HFFc6 (cell line): Measurements from ENCODE around the gene ELP6. TPM values are rescaled to one million over a fixed set of nuclear protein-coding genes. Genes with fewer than 3 reads are reported as not detected.

Experiments used
- DNase-seq: peaks from one replicate; pipeline ENCODE4 v3.0.0-alpha.2; 2018
- H3K27ac Mint-ChIP-seq: 2 replicates; pipeline ENCODE4 v1.8.0; 2020; ENCODE audit warnings: mild to moderate bottlenecking, mixed read lengths
- H3K27me3 Mint-ChIP-seq: 2 replicates; pipeline ENCODE4 v1.8.0; 2021; ENCODE audit warnings: mild to moderate bottlenecking, moderate library complexity, mixed read lengths; ENCODE audit not compliant: insufficient read depth
- H3K36me3 Mint-ChIP-seq: 2 replicates; pipeline ENCODE4 v1.8.0; 2021; ENCODE audit warnings: low read depth, mixed read lengths
- H3K4me1 Mint-ChIP-seq: 2 replicates; pipeline ENCODE4 v1.8.0; 2020; ENCODE audit warnings: low read depth, mixed read lengths
- H3K4me3 Mint-ChIP-seq: 2 replicates; pipeline ENCODE4 v1.8.0; 2020; ENCODE audit warnings: mild to moderate bottlenecking, moderate library complexity, mixed read lengths
- H3K9me3 Mint-ChIP-seq: 2 replicates; pipeline ENCODE4 v1.8.0; 2020; ENCODE audit warnings: mild to moderate bottlenecking, mixed read lengths
- total RNA-seq, 6 experiments: library from RNA; stranded (reverse); fragmentation: NEBNext Ultra II Directional; extraction: Animal tissue kit (Norgen Biotek cat#: 25700); gene quantifications; 2 replicates in 1 of 6; 3 replicates in 5 of 6; pipeline ENCODE4 v1.2.3, GENCODE V29; 2021
- TF ChIP-seq, protein P1 (sequence below): fragments of 200-600 bp; sonication (generic); IDR thresholded peaks from 2 replicates; pipeline ENCODE4 v1.5.0; 2021; ENCODE audit warnings: antibody characterized with exemption, mild to moderate bottlenecking

Gene ELP6
- total RNA-seq, 6 experiments from 2014 or later, result 30.4 to 36.2 (median 34.5) TPM

DNA sequence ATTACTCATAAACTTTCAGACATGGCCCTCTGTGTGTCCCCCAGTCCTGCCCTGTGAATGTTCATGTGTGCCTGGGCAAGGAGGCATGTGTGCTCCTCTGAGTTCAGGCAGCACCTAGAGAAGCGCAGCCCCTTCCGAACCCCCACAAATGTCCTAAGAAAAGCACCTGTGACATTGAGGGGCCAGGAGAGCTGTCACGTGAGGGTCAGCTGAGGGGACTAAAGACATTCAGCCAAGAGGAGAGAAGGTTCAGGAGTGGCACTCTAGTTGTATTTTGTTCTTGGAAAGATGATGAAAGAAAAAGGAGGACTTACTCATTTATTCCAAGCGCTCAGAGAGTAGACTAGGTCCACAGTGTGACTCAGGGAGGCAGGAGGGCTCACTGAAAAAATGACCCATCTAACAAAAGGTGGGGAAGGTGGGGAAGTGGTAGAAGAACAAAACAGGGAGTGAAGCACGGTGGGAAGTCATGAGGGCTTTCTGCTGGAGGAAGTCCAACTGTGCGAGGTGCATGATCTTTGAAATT is 28.1 kb upstream of the ELP6 start:
- no peaks in the 10 kb centered on the region for H3K36me3 Mint-ChIP-seq
- H3K4me3 Mint-ChIP-seq, result no peak overlapping the region
- TF ChIP-seq, protein P1, sequence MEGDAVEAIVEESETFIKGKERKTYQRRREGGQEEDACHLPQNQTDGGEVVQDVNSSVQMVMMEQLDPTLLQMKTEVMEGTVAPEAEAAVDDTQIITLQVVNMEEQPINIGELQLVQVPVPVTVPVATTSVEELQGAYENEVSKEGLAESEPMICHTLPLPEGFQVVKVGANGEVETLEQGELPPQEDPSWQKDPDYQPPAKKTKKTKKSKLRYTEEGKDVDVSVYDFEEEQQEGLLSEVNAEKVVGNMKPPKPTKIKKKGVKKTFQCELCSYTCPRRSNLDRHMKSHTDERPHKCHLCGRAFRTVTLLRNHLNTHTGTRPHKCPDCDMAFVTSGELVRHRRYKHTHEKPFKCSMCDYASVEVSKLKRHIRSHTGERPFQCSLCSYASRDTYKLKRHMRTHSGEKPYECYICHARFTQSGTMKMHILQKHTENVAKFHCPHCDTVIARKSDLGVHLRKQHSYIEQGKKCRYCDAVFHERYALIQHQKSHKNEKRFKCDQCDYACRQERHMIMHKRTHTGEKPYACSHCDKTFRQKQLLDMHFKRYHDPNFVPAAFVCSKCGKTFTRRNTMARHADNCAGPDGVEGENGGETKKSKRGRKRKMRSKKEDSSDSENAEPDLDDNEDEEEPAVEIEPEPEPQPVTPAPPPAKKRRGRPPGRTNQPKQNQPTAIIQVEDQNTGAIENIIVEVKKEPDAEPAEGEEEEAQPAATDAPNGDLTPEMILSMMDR, result no peak
- H3K9me3 Mint-ChIP-seq, result no peaks in the 10 kb centered on the region
- no peaks in the 10 kb centered on the region for H3K4me1 Mint-ChIP-seq
- H3K27me3 Mint-ChIP-seq, result peaks cover 6% of the 10 kb centered on the region
- DNase-seq, result no peak
- no peak overlapping the region for H3K27ac Mint-ChIP-seq

DNA sequence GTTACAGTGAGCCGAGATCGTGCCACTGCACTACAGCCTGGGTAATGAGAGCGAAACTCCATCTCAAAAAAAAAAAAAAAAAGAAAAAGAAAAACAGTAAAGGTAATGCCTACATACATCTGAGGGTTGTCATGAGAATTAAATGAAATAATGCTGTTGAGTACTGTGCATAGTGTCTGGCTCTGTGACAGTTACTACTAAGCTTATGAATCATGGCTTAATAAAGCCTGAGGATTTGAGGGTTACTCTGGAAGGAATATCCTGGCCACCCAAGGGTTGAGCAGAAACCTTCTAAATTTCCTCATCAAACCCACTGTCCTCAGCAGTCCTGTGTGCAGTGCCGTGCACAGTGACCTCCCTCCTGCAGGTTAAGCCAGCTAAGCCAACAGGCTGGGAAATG is 26.8 kb upstream of the ELP6 start:
- Mint-ChIP-seq H3K4me3 (no peak overlapping the region), H3K27me3 (peaks cover 14% of the 10 kb centered on the region), H3K9me3 (no peaks in the 10 kb centered on the region), H3K4me1 (no peaks in the 10 kb centered on the region), H3K27ac (no peak overlapping the region), H3K36me3 (no peaks in the 10 kb centered on the region)
- peak; percentile 14 for DNase-seq
- TF ChIP-seq, protein P1, result no peak

DNA sequence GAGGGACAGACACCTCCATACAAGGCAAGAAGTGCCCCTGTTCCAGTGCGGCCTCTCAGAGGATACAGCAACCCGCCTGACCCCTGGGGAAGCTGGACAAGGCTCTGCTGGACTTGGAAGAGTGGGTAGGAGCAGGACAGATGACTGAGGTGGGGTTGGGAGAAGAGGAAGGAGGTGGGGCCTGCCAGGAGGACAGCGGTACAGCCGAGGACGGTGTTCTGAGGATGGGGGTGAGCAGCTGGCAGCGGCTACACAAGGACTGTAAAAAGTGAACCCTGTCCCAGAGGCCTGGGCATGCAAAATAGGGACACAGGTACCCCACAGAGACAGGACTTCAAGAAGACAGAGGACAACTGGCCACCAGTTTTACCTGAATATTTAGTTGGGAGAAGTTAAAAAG is 23.5 kb upstream of the ELP6 start:
- Mint-ChIP-seq H3K4me1 (no peaks in the 10 kb centered on the region), H3K9me3 (no peaks in the 10 kb centered on the region), H3K4me3 (no peak overlapping the region), H3K36me3 (no peaks in the 10 kb centered on the region), H3K27me3 (peaks cover 32% of the 10 kb centered on the region), H3K27ac (no peak overlapping the region)
- TF ChIP-seq, protein P1, result no peak
- no peak for DNase-seq

DNA sequence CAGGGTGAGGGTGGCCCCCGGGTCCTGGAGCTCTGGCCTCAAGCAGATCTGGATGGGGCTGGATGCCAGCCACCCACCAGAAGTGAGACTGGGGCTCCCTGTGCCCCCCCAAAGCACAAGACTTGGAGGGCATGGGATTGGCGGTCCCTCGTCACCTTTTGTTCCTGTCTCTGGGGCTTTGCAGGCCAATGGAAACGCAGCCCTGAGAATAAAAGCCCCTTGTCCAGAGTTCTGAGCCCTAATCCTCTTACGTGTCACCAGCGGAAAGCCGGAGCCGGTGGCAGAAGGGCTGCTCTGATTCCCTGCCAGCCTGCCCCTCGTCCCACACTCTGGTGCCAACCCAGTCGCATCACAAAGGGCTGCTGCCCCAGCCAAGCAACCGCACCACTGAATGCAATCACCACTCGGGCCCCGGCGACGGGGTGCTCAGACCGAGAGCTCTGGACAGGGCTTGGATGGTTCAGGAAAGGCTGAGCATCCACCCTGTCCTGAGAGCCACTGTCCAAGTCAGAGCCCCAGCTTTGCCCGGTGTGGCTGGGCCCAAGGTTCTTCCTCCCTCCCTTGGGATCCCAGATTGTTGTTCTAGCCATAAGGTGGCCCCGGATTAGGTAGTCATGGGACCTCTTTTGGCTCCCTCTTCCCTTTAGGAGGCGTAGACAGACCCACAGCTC is 22.8 kb upstream of the ELP6 start:
- Mint-ChIP-seq H3K9me3 (no peaks in the 10 kb centered on the region), H3K27ac (no peak overlapping the region), H3K27me3 (peaks cover 32% of the 10 kb centered on the region), H3K4me1 (no peaks in the 10 kb centered on the region), H3K4me3 (no peak overlapping the region), H3K36me3 (no peaks in the 10 kb centered on the region)
- TF ChIP-seq, protein P1, result no peak
- no peak for DNase-seq

DNA sequence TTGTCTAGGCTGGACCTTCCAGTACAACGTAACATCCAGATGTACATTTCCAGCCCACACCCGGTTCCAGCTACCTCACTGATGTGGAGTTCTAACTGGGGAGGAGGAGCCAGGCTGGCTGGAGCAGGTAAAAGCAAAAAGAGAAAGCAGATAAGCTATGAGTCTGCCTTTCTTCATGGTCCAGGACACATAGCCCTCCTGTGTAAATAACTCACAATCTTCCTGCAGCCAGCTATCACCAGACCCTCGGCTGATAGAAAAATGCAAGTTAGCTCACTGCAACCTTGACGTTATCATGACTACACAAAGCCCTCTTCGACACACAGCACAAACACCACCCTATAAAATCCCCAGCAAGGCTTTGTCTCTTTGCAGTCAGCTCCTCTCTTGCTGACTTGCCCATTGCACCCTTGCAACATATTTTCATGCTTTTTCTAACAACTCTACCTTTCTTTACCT is 20.5 kb upstream of the ELP6 start:
- Mint-ChIP-seq H3K36me3 (no peaks in the 10 kb centered on the region), H3K27ac (no peak overlapping the region), H3K4me1 (no peaks in the 10 kb centered on the region), H3K27me3 (peaks cover 31% of the 10 kb centered on the region), H3K4me3 (no peak overlapping the region), H3K9me3 (no peaks in the 10 kb centered on the region)
- TF ChIP-seq, protein P1, result no peak
- no peak for DNase-seq
